ENCODE results near the gene KCTD15.
"Not testable (repeated sequence)": the region's sequence is repeated elsewhere in the genome, so short reads cannot be mapped to it uniquely, and the experiment has no call there.

The KCTD15 gene

DNA sequence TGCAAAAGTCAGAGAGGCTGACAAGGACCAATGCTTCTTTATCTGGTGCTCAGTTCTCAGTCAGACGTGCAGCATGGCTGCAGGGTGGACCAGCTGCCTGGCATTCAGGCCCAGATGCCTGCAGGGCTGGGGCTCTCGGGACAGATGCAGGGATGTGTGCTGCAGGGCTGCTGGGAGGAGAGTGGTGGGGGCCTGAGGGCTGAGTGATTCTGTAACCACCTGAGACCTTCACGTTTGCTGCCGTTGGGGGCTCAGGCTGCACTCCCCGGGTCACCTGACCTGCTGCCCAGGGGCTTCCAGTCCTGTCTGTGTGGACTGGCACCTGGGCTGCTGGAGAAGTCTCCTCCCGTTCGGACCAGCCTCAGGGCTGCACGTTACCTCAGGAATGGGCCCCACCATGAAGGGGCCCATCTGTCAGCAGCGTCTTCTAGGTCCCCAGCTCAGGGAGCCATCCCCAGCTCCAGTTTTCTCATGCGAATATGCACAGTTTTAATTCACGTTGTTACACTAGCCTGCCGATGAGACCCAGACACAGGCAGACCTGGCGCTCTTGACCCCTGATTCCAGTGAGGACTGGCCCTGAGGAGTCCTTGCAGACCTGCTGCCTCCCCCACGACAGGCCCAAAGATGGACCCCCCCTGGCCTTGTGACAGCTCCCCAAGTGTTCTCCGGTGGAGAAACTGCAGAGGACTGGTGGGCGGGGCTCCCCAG lies 16.9 kb downstream of the KCTD15 start:
- DNase-seq (ENCODE audit: low read depth in 1 of 2, low spot score in 1 of 2): no peak

DNA sequence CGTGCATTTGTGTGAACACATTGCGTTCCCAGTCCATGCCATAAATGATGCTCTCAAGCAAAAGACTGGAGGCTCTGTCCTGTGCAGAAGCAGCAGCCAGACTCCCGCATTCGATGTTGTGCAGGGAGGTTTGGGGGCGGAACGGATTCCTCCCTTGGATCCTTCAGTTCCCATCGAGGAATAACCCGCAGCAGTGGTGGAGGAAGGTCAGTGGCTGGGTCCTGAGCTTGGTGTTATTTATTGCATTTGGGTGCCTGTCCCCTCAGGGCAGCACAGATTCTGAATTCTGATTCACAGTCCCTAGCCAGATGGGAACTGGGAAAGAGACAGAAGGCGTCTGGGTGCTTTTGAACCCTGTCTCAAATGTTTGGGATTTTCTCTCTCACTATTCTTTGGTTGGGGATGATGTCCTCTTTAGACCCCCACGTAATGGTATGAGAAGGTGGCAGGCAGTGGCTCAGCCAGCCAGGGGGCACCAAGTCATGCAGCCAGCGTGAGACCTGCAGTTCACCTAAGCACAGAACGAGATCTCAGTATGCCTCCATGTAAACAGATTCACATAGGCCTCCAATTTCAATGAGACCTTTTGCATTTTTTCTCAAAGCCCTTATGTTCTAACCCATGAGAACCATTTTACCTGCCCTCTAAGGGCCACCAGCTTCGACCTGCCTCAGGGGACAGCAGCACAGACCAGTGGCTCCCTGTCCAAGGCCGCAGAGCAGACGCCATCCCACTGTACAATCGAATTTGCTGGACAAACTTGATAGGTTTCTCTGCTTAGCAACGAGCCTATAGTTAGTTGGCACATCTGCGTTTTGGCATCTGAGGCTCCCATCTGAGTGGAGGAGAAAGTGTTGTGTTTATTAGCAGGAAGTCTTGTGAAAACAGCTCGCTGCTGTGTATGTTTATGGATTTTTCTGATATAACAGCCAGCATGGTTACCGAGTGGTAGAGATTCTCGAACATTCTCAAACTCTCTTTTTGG lies 17.8 kb downstream of the KCTD15 start:
- DNase-seq (ENCODE audit: low read depth in 1 of 2, low spot score in 1 of 2): no peak

DNA sequence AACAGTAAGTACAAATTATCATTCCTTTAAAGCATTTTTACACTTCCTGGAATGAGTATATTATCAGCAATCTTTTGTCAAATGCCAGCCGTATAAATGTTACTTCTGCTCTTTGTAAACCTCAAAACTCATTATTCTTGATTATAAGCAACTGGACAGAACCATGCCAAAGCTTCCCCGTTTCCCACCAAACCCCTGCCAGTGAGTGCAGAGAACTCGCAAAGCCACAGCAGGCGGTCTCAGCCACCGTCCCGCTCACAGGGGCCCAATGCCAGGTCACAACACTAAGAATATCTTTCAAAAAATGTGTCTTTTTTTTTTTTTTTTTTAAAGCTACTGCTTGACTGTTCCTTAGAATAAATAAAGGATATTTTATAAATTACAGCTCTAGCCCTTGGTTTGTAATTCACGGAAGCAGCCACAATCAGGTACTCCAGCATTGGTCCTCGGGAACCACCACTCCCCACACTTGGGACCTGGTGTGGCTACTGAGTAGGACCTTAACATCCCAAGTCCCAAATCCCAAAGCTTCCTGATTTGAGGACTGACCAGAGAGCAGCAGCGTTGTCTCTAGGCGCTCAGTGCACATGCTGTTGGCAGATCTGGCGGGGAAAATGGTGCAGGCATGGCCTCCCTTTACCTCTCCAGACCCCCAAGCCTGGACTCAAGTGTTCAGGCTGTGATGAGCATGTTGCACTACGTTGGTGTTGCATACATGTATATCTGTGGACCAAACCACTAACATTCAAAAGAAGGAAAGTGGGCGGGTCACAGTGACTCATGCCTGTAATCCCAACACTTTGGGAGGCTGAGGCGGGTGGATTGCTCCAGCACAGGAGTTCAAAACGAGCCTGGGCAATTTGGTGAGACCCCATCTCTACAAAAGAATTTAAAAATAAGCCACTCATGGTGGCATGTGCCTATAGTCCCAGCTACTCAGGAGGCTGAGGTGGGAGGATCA lies 19.0 kb downstream of the KCTD15 start:
- DNase-seq (ENCODE audit: low read depth in 1 of 2, low spot score in 1 of 2): no peak

DNA sequence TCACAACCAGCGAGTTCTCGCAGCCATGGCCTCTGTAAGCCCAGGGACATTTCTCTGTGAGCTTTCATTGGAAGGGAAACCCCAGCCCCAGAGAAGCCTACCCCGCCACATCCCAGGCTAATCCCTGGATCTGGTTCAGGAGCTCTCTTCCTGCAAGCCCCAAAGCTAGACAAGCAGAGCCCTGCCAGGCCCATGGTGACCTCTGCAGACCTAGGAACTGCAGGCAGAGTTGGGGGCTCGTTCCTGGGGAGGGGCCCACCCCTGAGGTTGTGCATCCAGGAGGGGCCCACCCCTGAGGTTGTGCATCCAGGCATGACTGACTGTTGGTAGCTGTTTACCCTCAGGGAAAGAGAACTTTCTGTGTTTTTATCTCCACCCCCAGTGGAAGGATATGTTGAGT lies 21.7 kb downstream of the KCTD15 start:
- DNase-seq (ENCODE audit: low read depth in 1 of 2, low spot score in 1 of 2): no peak

DNA sequence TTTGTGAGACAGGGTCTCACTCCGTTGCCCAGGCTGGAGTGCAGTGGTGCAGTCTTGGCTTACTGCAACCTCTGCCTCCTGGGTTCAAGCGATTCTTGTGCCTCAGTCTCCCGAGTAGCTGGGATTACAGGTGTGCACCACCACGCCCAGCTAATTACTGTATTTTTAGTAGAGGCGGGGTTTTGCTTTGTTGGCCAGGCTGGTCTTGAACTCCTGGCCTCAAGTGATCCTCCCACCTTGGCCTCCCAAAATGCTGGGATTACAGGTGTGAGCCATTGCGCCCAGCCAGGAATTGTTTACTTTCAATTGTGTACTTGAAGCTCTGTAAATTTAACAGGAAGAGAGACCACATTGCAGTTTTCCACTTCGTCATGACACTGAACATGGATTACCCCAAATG lies 22.4 kb downstream of the KCTD15 start:
- not testable (repeated sequence) for DNase-seq (ENCODE audit: low read depth in 1 of 2, low spot score in 1 of 2)

DNA sequence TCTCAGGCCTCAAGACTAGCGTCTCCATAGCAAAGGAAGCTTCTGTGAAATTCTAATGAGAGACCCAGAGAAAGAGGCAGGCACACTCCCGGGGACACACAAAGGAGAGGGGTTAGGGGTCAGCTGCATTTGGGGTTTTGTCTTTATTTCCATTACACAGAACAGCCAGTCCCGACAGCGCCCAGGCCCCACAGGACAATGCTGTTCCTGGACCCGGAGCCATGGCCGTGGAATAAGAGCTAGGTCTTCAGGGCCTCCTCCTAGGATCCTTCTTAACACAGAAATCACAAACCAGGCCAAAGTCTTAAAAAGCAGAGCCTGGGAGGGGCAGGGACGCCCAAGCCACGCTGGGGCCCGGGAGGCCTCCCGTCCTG lies 22.8 kb downstream of the KCTD15 start:
- no peak for DNase-seq (ENCODE audit: low read depth in 1 of 2, low spot score in 1 of 2)

DNA sequence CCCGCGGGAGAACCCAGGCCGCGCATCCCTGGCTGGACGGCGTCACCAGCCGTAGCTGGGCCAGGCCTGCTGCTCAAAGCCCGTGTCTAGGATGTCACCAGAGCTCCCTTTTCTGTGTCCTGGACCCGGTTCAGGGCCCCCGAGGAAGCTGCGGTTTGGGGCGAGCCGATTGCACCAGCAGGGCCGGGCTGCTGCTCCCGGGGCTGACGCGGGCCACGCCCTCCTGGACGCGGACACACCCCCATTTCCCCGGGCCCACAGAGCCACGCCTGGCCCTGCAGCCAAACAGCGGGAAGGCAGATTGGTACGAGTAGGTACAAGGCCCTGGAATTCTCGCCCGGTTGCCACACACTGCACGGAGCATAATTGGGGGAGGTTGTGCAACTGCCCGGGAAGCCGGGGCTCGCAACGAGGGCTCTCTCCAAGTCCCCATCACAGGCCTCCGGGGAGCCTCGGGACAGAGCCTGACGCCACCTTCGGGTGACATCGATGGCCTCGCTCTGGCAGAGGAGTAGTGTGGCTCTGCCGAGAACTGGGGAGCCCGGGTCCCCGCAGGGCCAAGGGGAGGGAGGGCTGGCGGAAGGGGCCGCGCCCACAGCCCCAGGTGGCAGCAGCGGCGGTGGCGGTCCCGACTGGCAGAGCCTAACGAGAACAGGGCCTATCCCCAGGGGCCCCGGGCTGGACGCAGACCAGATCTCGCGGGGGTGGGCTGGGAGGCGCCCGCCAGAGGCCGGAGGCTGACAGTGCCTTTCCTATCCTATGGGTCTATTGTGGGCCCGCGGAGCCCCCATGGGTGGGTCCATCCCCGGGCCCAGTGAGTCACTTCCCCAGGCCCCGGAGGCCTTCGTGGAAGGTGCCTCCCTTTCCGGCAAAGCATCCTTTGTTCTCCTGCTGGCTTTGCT lies 23.5 kb downstream of the KCTD15 start:
- peak; percentile 28 to 46 for DNase-seq (ENCODE audit: low read depth in 1 of 2, low spot score in 1 of 2)

DNA sequence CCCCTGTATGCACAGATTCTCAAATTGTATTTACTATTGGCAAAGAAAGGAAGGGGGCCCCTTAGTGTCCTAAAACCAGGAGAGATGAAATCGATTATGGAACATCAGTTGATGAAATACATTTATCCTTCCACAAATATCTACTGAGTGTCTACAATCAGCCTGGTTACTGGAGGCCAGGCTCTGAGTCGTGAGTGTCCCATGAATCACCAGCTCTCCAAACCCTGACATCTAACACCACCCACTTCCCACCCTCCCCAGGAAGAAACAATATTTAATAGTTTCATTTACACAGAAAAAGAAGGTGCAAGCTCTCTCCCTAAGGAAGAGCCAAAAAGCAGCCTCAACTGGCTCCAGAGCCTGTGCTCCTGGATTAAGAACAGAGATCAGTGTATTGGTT lies 25.2 kb downstream of the KCTD15 start:
- DNase-seq (ENCODE audit: low read depth in 1 of 2, low spot score in 1 of 2): no peak

DNA sequence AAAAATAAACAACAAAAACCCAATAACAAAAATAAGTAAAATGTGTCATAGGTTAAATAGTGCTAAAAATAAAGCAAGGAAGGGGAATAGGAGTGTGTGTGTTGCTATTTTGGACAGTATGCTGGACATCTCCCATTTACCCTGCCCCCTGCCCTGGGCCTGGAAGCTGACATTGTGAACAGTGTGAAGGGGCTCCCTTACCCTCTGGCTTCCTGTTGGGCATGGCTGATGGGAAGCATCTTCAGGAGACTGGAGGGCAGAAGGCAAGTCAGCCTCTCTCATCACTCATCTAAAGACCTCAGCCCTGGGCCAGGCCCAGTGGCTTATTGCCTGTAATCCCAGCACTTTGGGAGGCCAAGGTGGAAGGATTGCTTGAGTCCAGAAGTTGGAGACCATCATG lies 26.7 kb downstream of the KCTD15 start:
- no peak for DNase-seq (ENCODE audit: low read depth in 1 of 2, low spot score in 1 of 2)

DNA sequence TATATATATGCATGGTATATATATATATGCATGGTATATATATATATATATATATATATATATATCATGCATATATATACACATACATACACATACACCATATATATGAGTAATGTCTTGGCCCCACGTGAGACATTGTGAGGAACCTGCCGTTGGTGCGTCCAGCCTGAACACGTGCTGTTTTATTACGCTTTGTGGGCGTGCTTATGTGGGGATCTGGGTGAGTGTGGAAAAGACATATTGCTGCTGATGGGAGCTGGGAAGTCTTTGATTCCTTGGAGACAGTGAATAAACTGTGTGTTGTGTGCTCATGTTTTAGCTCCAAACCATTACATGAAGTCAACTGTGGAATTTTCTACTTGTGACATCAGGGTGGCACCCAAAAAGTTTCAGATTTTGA lies 28.9 kb downstream of the KCTD15 start:
- DNase-seq (ENCODE audit: low read depth in 1 of 2, low spot score in 1 of 2): no peak

DNA sequence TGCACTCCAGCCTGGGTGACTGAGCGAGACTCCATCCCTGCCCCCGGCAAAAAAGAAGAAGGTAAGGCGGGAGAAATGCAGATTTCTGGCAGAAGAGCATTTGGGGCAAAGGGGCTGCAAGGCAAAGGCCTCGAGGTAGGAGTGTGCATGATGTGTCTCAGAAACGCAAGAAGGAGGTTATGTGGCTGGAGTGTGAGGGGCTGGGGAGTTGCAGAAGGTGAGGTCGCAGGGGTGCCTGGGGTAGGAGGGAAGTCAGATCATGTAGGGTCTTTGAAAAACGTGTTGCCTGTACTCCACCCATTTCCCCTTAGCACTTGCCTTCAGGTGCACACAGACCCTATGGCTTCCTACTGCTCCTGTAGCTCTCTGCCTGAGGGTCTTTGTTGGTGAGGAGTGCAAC lies 29.9 kb downstream of the KCTD15 start:
- DNase-seq (ENCODE audit: low read depth in 1 of 2, low spot score in 1 of 2): no peak

DNA sequence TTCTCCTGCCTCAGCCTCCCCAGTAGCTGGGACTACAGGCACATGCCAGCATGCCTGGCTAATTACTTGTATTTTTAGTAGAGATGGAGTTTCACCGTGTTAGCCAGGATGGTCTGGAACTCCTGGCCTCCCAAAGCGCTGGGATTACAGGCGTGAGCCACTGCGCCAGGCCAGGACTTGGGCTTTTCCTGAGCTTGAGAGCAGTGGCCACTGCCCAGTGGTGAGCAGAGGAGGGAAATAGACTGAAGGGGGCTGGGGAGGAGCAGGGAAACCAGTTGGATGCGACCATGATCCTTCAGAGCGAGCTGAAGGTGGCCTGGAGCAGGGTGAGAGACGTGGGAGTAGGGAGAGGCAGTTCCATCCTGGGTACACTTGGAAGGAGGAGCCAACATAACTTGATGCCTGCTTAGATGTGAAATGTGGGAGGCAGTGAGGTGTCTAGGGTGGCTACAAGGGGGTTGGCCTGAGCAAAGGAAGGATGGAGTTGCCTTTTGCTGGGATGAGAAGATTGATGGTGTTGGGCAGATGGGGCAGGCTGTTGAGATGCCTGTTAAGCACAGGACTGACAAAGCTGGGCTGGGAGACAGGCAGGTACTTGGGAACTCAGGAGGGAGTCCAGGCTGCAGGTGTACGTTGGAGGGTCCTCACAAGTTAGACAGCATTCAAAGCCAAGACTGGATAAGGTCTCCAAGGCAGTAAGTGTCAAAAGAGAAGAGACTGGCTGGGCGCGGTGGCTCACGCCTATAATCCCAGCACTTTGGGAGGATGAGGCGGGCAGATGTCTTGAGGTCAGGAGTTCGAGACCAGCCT lies 31.8 kb downstream of the KCTD15 start:
- no peak for DNase-seq (ENCODE audit: low read depth in 1 of 2, low spot score in 1 of 2)

DNA sequence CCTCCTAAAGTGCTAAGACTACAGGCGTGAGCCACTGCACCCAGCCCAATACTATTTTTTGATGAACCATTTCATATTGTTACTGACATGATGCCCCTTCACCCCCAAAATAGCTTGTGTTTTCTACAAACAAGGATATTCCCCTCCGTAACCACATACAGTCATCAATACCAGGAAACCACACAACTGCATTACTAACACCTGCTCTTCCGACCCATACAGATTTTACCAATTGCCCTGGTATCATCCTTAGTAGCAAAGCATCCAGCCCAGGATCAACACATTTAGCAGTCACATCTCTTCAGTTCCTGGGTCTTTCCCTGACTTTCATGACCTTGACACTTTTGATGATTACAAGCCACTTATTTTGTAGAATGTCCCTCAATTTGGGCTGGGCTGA lies 33.6 kb downstream of the KCTD15 start:
- DNase-seq (ENCODE audit: low read depth in 1 of 2, low spot score in 1 of 2): no peak

DNA sequence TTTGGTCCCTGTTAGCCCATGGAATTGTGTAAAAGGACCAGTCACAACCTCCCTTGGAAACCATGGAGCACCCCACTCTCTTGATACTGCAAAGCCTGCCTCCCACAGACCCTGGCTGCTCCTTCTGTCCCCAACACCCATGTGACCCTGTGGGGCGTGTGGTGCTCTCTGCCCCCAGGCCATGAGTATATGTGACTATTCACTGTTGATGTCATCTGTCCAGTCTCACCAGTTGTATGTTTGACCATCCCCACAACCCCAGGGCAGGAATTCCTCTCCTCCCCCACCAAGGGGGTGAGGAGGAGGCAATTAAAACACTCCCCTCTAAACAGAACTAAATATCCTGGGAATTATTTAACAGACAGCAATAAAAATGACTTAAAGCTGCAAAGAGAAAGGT lies 35.2 kb downstream of the KCTD15 start:
- no peak for DNase-seq (ENCODE audit: low read depth in 1 of 2, low spot score in 1 of 2)

DNA sequence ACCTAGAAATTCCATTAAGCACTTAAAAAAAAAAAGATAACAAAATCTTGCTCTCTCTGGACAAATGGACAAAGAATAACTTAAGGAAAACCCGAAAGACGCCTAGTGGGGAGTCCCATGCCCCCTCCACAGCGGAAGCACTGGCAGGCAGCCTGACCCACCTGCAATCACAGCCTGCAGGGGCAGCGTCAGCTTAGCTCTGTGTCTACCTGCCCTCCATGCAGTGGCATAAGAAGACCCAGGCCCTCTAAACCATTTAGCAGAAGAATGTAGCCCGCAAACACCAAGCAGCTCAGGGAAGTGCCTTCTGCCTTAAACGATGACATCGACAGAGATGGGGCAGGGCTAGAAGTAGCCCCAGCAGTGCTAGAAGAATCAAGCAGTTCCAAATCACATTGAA lies 36.0 kb downstream of the KCTD15 start:
- no peak for DNase-seq (ENCODE audit: low read depth in 1 of 2, low spot score in 1 of 2)

DNA sequence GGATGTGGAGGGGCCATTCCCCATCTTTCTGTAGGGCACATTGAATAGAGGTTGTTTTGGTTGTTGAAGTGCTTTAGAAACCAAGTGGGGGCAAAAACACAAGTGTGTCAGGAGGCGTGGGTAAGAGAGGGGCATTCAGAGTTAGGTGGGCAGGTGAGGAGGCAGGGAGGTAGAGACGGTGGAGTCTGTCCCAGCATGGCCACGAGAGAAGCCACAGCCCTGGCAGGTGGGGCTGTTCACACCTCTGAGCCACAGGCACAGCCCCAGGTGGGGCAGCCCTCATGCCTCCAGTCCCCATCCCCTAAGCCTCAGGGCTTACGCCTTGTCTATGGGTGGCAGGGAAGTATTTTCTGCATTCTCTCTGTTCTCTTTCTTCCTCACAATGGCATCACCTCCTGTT lies 43.7 kb downstream of the KCTD15 start:
- DNase-seq (ENCODE audit: low read depth in 1 of 2, low spot score in 1 of 2): no peak

DNA sequence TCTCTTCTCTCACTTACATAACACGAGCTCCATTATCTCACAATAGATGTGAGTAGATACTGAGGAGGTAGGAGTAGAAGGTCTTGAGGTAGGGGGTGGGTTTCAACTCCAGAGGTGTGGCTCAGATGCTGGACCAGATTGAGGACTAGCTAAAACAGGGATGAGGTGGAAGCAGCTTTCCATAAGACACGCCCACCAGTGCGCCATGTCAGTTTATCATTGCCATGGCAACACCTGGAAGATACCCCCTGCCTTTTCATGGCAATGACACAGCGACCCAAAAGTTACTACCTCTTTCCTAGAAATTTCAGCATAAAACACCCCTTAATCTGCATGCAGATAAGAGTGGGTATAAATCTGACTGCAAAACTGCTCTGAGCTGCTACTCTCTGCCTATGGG lies 44.1 kb downstream of the KCTD15 start:
- no peak for DNase-seq (ENCODE audit: low read depth in 1 of 2, low spot score in 1 of 2)

DNA sequence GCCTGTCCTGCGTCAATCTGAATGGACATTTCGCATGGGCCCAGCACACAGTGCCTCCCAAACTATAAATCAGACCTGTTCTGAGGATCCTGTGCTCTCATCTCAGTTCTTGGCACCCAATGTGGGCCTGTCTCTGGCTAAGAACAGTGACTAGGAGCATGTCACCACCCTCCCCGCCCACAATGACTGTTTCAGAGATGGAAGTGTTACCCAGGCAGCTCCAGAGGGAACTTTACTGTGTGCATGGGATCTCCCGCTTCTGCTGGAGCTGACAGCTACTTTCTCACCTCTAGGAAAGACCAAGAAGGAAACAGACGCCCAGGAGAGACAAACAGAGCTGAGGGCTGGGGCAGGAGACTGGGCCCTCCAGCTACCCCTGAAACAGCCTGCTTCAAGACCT lies 45.0 kb downstream of the KCTD15 start:
- no peak for DNase-seq (ENCODE audit: low read depth in 1 of 2, low spot score in 1 of 2)

DNA sequence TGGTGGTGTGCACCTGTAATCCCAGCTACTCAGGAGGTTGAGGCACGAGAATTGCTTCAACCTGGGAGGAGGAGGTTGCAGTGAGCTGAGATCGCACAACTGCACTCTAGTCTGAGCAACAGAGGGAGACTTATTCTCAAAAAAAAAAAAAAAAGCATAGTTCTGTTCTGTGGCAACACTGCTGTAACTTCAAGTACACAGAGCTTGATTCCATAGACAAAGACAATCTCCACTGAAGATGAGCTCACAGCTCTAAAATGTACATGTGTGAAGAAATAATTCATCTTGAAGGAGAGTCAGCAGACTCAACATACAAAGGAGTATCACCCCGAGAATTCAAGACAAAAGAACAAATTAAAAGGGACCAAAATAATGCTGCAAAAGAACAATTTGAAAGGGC lies 47.8 kb downstream of the KCTD15 start:
- DNase-seq (ENCODE audit: low read depth in 1 of 2, low spot score in 1 of 2): no peak

DNA sequence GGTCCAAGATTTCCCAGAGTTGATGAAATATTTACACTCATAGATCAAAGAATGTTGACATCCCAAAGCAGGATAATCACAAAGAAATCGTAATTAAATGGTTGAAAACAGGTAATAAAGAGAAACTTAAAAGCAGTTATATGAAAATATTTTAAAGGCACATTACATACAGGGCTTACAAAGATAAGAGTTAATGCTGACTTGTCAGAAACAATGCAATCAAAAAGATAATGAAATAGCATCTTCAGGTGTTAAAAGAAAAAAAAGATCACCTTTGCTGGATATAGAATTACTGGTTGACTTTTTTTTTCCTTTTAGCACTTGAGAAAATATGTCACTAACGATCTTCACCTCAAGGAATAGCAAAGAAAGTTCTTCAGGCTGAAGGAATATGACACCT lies 48.8 kb downstream of the KCTD15 start:
- no peak for DNase-seq (ENCODE audit: low read depth in 1 of 2, low spot score in 1 of 2)

All from activated CD4-positive, alpha-beta T cell treated with anti-CD3 and anti-CD28 coated beads, Interleukin-2, amount 50 U/mL, for 24 hours (primary cell).